Measurements from ENCODE around the gene RPAIN. TPM values are rescaled to one million over a fixed set of nuclear protein-coding genes. Genes with fewer than 3 reads are reported as not detected.
A peak's percentile ranks its signal among the peaks of the same experiment; 100 is the strongest.
"Not testable (repeated sequence)": the region's sequence is repeated elsewhere in the genome, so short reads cannot be mapped to it uniquely, and the experiment has no call there.

Gene RPAIN
- total RNA-seq, 1 donor from 2014 or later: 121 TPM

DNA sequence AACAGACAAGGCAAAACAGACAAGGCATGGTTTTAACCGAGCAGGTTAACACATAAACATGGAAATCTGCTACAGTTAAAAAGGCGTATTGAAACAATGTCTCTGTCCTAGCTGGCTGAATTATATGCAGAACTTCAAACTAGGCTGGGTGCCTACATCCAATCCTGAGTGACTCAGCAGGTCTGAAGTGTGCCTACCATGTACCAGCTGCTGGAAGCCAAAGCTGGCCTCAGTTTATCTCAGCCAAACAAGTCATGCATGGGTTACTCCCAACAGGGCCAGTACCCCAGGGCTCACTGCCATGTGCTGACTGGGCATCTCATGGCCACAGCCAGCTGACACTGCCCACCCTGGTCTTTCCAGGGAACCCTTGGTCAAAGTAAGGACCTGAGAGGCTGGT lies 15.0 kb downstream of the RPAIN start:
- Histone ChIP-seq H3K4me1 (peaks cover 5% of the 10 kb centered on the region), H3K27ac (no peak overlapping the region), H2AFZ (replicated peaks) (no peak overlapping the region), H3F3A (ENCODE audit: low read depth) (peaks cover 55% of the 10 kb centered on the region), H3K4me3 (no peak overlapping the region), H4K20me1 (ENCODE audit: low read depth) (peaks cover 36% of the 10 kb centered on the region), H3K27me3 (no peaks in the 10 kb centered on the region), H3K36me3 (peaks cover 23% of the 10 kb centered on the region), H3K79me2 (ENCODE audit: low read depth) (peaks cover 58% of the 10 kb centered on the region), H3K9me3 (ENCODE audit: low read depth) (no peaks in the 10 kb centered on the region), H3K9ac (no peak overlapping the region), H3K4me2 (no peak overlapping the region)
- Mint-ChIP-seq H3K36me3 (peaks cover 38% of the 10 kb centered on the region), H3K4me1 (peaks cover 24% of the 10 kb centered on the region), H3K9me3 (no peaks in the 10 kb centered on the region), H3K27me3 (ENCODE audit: insufficient read depth, low read depth) (peaks cover 1% of the 10 kb centered on the region), H3K4me3 (no peak overlapping the region), H3K27ac (no peak overlapping the region)
- DNase-seq (ENCODE audit: low spot score): no peak
- TF ChIP-seq CTCF (IDR thresholded peaks at IDR 0.05) (no peak), EZH2phosphoT487 (IDR thresholded peaks at IDR 0.05) (no peak), EZH2 (IDR thresholded peaks at IDR 0.05) (no peak)

DNA sequence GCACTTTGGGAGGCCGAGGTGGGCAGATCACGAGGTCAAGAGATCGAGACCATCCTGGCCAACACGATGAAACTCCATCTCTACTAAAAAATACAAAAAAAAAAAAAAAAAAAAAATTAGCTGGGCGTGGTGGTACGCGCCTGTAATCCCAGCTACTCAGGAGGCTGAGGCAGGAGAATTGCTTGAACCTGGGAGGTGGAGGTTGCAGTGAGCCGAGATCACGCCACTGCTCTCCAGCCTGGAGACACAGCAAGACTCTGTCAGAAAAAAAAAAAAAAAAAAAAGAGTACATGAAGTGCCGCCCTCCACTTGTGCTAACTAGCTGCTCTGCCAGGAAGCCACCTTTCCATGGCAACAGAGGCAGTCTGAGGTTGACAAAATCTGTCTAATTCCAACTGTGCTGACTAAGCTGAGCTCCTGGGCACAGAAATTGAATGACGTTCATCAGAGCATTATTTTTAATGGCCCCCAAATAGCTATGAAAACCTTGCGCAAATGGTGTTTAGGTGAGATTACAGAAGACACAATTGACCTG lies 15.9 kb downstream of the RPAIN start:
- not testable (repeated sequence) for H3K9me3 Mint-ChIP-seq; H2AFZ ChIP-seq (replicated peaks); H3K4me3 Mint-ChIP-seq; H3K27me3 Mint-ChIP-seq (ENCODE audit: insufficient read depth, low read depth); H3K27me3 ChIP-seq; DNase-seq (ENCODE audit: low spot score); H3K4me2 ChIP-seq; H3K4me3 ChIP-seq; H3K9me3 ChIP-seq (ENCODE audit: low read depth); H3K27ac ChIP-seq; H3K27ac Mint-ChIP-seq; H3K4me1 ChIP-seq; H3K9ac ChIP-seq
- Mint-ChIP-seq H3K36me3 (peaks cover 33% of the 10 kb centered on the region), H3K4me1 (peaks cover 24% of the 10 kb centered on the region)
- peaks cover 23% of the 10 kb centered on the region for H3K36me3 ChIP-seq
- H4K20me1 ChIP-seq (ENCODE audit: low read depth): peaks cover 29% of the 10 kb centered on the region
- H3K79me2 ChIP-seq (ENCODE audit: low read depth): peaks cover 58% of the 10 kb centered on the region
- H3F3A ChIP-seq (ENCODE audit: low read depth): peaks cover 54% of the 10 kb centered on the region

- TF ChIP-seq EZH2 (IDR thresholded peaks at IDR 0.05): no peak
- TF ChIP-seq EZH2phosphoT487 (IDR thresholded peaks at IDR 0.05): no peak
- no peak for TF ChIP-seq CTCF (IDR thresholded peaks at IDR 0.05)
- Histone ChIP-seq H3K79me2 (ENCODE audit: low read depth) (peaks cover 52% of the 10 kb centered on the region), H3F3A (ENCODE audit: low read depth) (peaks cover 46% of the 10 kb centered on the region), H3K4me3 (peak overlapping the region; percentile 89), H2AFZ (replicated peaks) (no peak overlapping the region), H4K20me1 (ENCODE audit: low read depth) (peaks cover 13% of the 10 kb centered on the region), H3K36me3 (peaks cover 17% of the 10 kb centered on the region), H3K4me1 (peaks cover 5% of the 10 kb centered on the region), H3K9ac (peak overlapping the region; percentile 83), H3K27ac (no peak overlapping the region), H3K4me2 (peak overlapping the region; percentile 93), H3K9me3 (ENCODE audit: low read depth) (no peaks in the 10 kb centered on the region), H3K27me3 (no peaks in the 10 kb centered on the region)
- H3K4me1 Mint-ChIP-seq: peaks cover 24% of the 10 kb centered on the region
- no peak overlapping the region for H3K27ac Mint-ChIP-seq
- no peak for DNase-seq (ENCODE audit: low spot score)
- peaks cover 29% of the 10 kb centered on the region for H3K36me3 Mint-ChIP-seq
- H3K9me3 Mint-ChIP-seq: no peaks in the 10 kb centered on the region
- peak overlapping the region; percentile 85 for H3K4me3 Mint-ChIP-seq
- H3K27me3 Mint-ChIP-seq (ENCODE audit: insufficient read depth, low read depth): peaks cover 2% of the 10 kb centered on the region
Observed at GRCh38 chr17:5437721-5438317, 17.8 kb downstream of the RPAIN start.

All from neural progenitor cell (in vitro differentiated cells).